HG03521 (cell line): ENCODE data around the gene FGF9.
A peak's percentile ranks its signal among the peaks of the same experiment; 100 is the strongest.

Source experiments
- ATAC-seq: cut with Tn5 transposase; IDR thresholded peaks from one replicate; pipeline ENCODE4 v1.9.1; 2021; ENCODE audit warnings: mild to moderate bottlenecking, moderate library complexity; ENCODE audit not compliant: unreplicated experiment

The FGF9 gene

GRCh38 chr13:21673789-21674489 lies 3.1 kb downstream of the FGF9 start:
- ATAC-seq: peak; percentile 26

DNA sequence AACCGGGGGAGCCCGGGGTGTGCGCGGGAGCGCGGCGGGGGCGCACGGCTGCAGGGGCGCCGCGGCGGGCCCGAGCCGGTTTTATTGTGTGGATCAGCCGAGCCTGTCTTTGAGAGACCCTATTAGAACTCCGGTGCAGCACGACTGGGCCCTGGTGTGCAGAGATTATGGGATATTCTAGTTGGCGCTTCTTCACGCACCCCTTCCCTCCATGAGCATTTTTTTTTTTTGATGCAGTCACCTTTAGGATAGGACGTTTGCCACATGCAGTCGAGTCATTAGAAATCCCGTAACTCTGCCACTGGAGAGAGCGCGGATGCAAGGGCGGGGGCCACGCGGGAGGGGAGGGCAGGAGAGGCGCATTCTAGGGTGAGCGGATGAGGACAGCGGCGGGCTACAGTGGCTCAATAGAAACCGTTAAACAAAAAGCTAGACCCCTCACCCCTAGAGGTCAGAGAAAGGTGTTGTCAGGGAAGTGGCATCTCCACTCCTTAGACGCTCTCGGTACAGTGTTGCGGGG lies 3.7 kb downstream of the FGF9 start:
- ATAC-seq: no peak

- no peak for ATAC-seq
These were observed 4.5 kb downstream of the FGF9 start for GRCh38 chr13:21675095-21675991.

DNA sequence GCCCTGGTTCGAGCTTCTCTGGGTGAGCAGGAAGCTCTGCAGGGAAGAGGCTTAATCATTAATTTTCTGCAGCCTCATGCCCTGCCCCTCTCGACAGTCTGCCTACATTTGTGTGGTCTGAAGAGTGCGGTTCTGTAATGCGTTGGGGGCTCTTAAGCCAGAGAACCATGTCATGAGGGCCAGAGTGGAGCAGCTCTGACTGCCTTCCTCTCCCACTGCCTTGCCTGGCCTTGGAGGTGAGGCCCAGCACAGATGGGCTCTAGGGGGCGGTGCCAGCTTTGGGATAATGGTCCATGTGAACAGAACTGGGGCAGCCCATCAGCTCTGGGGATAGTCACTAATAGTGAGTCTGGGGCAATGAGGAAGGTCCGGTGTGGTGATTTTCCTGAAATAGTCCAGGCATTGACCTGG lies 5.7 kb downstream of the FGF9 start:
- no peak for ATAC-seq

GRCh38 chr13:21677075-21677623 lies 6.3 kb downstream of the FGF9 start:
- no peak for ATAC-seq

- ATAC-seq: no peak
These were observed 12.3 kb downstream of the FGF9 start for GRCh38 chr13:21683034-21683733.

DNA sequence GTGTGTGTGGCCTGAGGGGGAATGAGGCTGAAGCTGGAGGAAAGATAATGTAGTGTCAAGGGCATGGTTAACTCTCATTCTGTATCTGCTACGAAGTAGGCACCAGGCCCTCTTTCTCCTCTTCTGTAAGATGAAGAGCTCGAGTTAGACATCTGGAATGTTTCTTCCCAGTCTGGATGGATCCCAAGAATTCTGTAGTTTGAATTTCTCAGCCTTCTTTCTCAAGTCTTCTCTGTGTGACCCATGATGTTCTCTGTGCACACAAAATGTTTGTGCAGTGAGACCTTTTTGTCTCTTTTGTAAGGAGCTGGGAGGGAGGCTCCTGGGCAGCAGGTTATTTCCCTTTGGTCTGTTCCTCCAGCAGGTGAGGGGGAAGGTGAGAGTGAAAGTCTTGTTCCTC lies 13.7 kb downstream of the FGF9 start:
- no peak for ATAC-seq

GRCh38 chr13:21685485-21686064 lies 14.7 kb downstream of the FGF9 start:
- ATAC-seq: no peak

DNA sequence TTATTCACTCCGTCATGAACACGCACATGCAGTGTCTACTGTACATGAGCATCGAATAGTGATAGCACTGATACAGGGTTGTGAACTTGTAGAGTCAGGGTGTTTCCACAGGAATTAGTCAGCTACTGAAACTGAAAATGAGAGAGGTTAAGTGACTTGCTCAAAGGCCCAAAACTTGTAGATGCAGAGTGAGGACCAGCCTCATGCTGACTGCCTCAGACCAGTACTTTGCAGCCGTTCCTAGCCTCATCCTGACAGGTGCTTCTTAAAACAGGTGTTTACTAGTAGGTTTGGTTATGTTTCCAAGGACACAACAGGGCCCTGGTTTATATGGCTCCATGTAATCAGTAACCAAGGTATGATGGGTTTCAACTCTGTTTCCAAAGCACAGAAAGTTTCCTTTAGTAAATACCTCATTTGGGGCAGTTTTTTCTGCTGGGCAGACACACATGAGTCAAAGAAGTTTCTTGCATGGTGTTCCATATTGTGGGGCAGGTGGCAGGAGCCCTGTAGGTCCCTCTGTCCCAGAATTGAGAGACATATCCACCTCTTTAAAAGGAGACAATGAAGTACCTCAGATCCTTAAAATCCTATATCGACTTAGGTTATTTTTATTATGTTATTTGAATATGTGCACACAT lies 16.0 kb downstream of the FGF9 start:
- peak; percentile 86 for ATAC-seq

DNA sequence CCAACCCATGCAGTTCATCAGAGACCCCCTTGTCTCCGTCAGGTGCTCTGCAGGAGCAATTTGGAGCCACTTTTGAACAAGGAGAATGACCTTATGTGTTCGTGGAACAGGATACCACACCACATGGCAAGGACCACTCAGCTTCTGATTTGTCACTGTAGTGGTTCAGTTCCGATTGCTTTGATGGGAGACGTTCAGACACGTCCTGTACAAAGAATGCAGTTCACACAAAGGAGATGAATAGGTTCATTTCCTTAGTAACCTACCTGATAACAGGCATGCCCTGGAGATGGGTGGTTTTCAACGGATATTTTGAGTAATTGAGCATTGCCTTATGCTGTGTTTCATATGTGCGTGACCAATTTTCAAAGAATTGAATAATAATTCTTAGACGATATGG lies 17.2 kb downstream of the FGF9 start:
- no peak for ATAC-seq

DNA sequence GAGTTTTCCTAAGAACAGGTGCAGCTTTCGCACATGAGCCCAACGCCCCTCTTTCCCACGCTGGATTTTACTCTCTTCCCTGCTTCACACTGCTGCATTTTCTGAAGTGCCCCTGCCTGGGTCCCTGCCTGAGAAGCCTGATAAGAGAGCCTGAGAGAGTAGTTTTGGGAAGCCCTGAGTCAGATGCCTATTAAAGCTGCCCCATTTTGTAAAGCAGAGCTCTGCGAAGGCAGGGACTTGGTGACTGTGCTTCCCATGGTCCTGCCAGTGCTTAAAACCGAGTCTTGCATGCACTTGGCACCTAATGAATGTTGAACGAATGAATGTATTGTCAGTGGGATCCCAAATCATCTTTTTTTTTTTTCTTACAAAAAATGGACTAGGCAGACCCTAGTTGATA lies 18.2 kb downstream of the FGF9 start:
- ATAC-seq: no peak

DNA sequence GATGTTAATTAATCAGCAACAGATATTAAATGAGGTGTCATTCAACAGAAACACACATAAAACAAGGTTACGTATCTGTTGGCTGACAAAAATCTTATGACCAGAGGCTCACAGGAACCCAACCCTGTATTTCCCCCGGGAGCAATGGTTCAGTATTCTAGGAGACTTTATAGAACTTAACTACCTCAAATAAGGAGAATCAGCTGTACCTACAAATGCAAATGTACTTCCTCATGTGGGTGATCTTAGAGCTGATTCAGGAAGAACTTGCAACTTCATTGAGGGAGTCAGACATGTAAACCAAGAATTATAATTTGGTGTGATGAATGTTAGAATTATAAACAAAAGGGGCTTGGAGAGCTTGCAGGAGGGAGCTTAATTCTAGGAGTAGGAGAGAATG lies 20.1 kb downstream of the FGF9 start:
- no peak for ATAC-seq

- ATAC-seq: no peak
These were observed 20.6 kb downstream of the FGF9 start for GRCh38 chr13:21691500-21691899.

DNA sequence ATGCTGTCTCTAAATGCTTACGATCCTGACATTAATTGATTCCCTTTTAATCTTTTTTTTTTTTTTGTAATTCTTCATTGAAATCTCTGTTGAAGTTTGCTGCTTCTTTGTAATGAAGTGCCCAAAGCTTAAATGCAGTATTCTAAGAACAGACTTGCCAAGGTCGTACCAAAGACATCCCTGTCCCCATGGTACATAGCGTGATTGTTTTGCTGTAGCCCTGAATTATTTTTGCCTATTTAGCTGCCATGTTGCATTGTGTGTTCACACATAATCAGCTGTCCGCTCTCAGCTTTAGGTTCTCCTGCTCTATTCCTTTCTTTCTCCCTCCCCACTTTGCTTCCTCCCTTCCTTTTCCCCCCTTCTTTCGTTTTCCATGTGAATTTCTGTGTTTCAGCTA lies 21.1 kb downstream of the FGF9 start:
- ATAC-seq: no peak

GRCh38 chr13:21694831-21695230 lies 24.0 kb downstream of the FGF9 start:
- no peak for ATAC-seq

DNA sequence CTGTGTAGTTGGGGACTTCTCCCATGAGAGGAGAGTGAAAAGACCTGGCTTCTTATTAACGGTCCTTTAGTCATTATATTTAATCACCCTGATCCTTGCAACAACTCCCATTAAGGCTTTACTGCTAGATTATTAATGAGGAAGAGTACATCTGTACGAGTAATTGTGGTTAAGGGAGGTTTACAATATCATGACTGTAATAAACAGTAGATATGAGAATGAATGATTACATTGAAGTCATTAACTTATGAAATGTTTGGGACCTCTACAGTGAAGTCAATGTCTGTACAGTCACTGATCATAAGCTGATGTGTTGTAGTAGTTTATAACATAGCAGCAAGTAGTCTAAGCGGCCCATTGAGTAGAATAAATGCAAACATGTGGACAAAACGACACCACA lies 24.7 kb downstream of the FGF9 start:
- no peak for ATAC-seq

- ATAC-seq: no peak
These were observed 26.1 kb downstream of the FGF9 start for GRCh38 chr13:21696865-21697448.

GRCh38 chr13:21698817-21699679 lies 28.2 kb downstream of the FGF9 start:
- no peak for ATAC-seq

- no peak for ATAC-seq
These were observed 30.6 kb downstream of the FGF9 start for GRCh38 chr13:21701460-21701859.
